Karpas-422 (cell line): ENCODE data around the gene AK5. TPM values are rescaled to one million over a fixed set of nuclear protein-coding genes. Genes with fewer than 3 reads are reported as not detected.
"Not testable (repeated sequence)": the region's sequence is repeated elsewhere in the genome, so short reads cannot be mapped to it uniquely, and the experiment has no call there.

ENCODE experiments used
- DNase-seq: peaks from one replicate; pipeline ENCODE4 v3.0.0-alpha.2; 2015
- H2AFZ ChIP-seq: fragments of 200-600 bp; sonication (generic); 2 replicates; pipeline ENCODE4 v1.6.1; 2014; ENCODE audit warnings: antibody characterized with exemption, low read length, mixed read lengths
- H3K27ac ChIP-seq: fragments of 200-600 bp; sonication (generic); 2 replicates; pipeline ENCODE4 v1.5.1; 2014; ENCODE audit warnings: mild to moderate bottlenecking, low read length, moderate library complexity
- H3K27me3 ChIP-seq: fragments of 200-600 bp; sonication (generic); 2 replicates; pipeline ENCODE4 v1.6.1; 2014; ENCODE audit warnings: low read length, mixed read lengths
- H3K36me3 ChIP-seq: fragments of 200-600 bp; sonication (generic); 2 replicates; pipeline ENCODE4 v1.6.1; 2014; ENCODE audit warnings: low read length, mixed read lengths; ENCODE audit not compliant: insufficient read depth
- H3K4me1 ChIP-seq: fragments of 200-600 bp; sonication (generic); 2 replicates; pipeline ENCODE4 v1.6.1; 2014; ENCODE audit warnings: mild to moderate bottlenecking, low read length, mixed read lengths
- H3K4me2 ChIP-seq: fragments of 200-600 bp; sonication (generic); 2 replicates; pipeline ENCODE4 v1.6.1; 2014; ENCODE audit warnings: low read length, low read depth, mild to moderate bottlenecking; ENCODE audit not compliant: poor library complexity, severe bottlenecking
- H3K4me3 ChIP-seq: fragments of 200-600 bp; sonication (generic); 2 replicates; pipeline ENCODE4 v1.5.1; 2014; ENCODE audit warnings: mild to moderate bottlenecking, antibody characterized with exemption, low read length, mixed read lengths
- H3K79me2 ChIP-seq: fragments of 200-600 bp; sonication (generic); 2 replicates; pipeline ENCODE4 v1.6.1; 2014; ENCODE audit warnings: mild to moderate bottlenecking, low read length, mixed read lengths
- H3K9ac ChIP-seq: fragments of 200-600 bp; sonication (generic); 2 replicates; pipeline ENCODE4 v1.6.0; 2014; ENCODE audit warnings: low read length
- H3K9me2 ChIP-seq: fragments of 200-600 bp; sonication (generic), shearing (Covaris generic); replicated peaks from 2 replicates; pipeline ENCODE4 v1.6.0; 2014; ENCODE audit warnings: mild to moderate bottlenecking, low read length, moderate library complexity; ENCODE audit not compliant: insufficient read depth
- H3K9me3 ChIP-seq: fragments of 300-700, 200-600 bp; sonication (generic); 2 replicates; pipeline ENCODE4 v1.6.1; 2014; ENCODE audit warnings: low read length, mixed read lengths
- H4K20me1 ChIP-seq: fragments of 200-600 bp; sonication (generic); 2 replicates; pipeline ENCODE4 v1.6.1; 2014; ENCODE audit warnings: mild to moderate bottlenecking, antibody characterized with exemption, low read length, low read depth; ENCODE audit not compliant: insufficient read depth
- total RNA-seq: library from RNA; depleted of rRNA; stranded (reverse); fragments of >200 nt; shearing (Covaris generic); gene quantifications from 2 replicates; pipeline ENCODE4 v1.2.3, GENCODE V29; 2014; ENCODE audit warnings: low replicate concordance

AK5 gene
- total RNA-seq, 1 experiment from 2014 or later = not detected

DNA sequence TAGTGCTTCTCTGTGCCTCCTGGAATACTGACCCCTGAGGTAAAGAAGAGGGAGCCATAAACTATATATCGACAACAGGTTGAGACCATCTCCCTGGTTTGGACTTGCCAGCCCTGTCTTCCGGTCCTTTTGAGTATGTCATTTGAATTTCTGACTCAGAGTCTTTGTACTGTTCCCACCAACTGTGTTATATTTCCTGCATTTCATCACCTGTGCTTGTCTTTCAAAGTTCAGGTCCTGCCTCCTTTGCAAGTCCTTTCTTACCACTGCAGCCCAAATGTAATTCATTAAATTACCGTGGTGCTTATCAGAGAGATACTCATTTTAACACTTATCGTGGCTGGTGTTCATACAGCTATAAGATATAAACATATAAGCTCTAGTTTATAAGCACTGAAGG is 10.7 kb downstream of the AK5 start:
- Histone ChIP-seq H3K4me1 (no peaks in the 10 kb centered on the region), H4K20me1 (no peaks in the 10 kb centered on the region), H3K4me3 (no peak overlapping the region), H3K27me3 (no peaks in the 10 kb centered on the region), H3K9me2 (no peaks in the 10 kb centered on the region), H3K27ac (no peak overlapping the region), H3K9ac (no peak overlapping the region), H3K79me2 (no peaks in the 10 kb centered on the region), H3K4me2 (no peak overlapping the region), H2AFZ (no peak overlapping the region), H3K9me3 (no peaks in the 10 kb centered on the region), H3K36me3 (no peaks in the 10 kb centered on the region)
- no peak for DNase-seq

DNA sequence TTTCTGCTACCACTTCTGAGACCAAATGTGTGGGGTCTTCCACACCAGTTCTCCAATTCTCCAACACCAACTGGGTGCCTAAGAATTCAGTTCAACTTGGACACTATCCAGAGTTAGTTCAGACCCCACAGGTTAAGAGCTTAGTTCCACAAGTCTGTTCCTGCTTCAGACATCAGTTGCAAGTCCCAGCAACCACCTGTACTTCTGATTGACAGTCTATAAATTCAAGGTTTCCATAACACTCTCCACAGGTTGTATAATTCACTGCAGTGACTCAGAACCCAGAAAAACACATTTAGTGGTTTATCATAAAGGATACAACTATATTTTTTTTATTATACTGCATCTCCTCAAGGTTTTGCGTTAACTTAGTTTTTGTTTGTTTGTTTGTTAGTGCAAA is 18.7 kb downstream of the AK5 start:
- no peaks in the 10 kb centered on the region for H3K4me1 ChIP-seq
- no peak overlapping the region for H3K9ac ChIP-seq
- no peaks in the 10 kb centered on the region for H3K36me3 ChIP-seq
- no peak for DNase-seq
- H3K79me2 ChIP-seq = no peaks in the 10 kb centered on the region
- no peak overlapping the region for H3K4me3 ChIP-seq
- H2AFZ ChIP-seq = no peak overlapping the region
- H3K27ac ChIP-seq = no peak overlapping the region
- no peaks in the 10 kb centered on the region for H3K27me3 ChIP-seq
- H3K4me2 ChIP-seq = no peak overlapping the region
- H3K9me2 ChIP-seq = no peaks in the 10 kb centered on the region
- no peaks in the 10 kb centered on the region for H4K20me1 ChIP-seq
- H3K9me3 ChIP-seq = no peaks in the 10 kb centered on the region

DNA sequence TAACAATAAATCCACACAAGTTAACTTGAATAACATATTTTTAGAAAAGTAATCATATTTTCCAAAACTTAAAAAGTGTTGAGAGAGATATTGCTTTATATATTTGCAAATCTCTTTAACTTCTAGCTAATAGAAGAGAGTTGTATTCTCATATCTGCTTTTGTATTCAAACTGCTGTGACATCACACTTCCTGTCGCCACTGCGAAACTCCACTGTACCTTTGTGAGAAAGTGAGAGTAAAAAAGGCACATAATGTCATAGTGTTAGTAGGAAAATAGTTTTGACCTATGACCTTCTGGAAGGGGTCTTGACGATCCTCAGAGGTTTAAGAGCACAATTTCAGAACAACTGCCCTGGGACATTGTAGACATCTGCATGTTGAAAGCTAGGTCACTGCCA is 21.6 kb downstream of the AK5 start:
- H3K4me3 ChIP-seq = no peak overlapping the region
- no peaks in the 10 kb centered on the region for H3K27me3 ChIP-seq
- no peak overlapping the region for H2AFZ ChIP-seq
- H3K4me1 ChIP-seq = no peaks in the 10 kb centered on the region
- H3K9ac ChIP-seq = no peak overlapping the region
- H4K20me1 ChIP-seq = no peaks in the 10 kb centered on the region
- no peaks in the 10 kb centered on the region for H3K79me2 ChIP-seq
- H3K4me2 ChIP-seq = no peak overlapping the region
- H3K36me3 ChIP-seq = no peaks in the 10 kb centered on the region
- no peaks in the 10 kb centered on the region for H3K9me2 ChIP-seq
- no peaks in the 10 kb centered on the region for H3K9me3 ChIP-seq
- DNase-seq = no peak
- H3K27ac ChIP-seq = no peak overlapping the region

DNA sequence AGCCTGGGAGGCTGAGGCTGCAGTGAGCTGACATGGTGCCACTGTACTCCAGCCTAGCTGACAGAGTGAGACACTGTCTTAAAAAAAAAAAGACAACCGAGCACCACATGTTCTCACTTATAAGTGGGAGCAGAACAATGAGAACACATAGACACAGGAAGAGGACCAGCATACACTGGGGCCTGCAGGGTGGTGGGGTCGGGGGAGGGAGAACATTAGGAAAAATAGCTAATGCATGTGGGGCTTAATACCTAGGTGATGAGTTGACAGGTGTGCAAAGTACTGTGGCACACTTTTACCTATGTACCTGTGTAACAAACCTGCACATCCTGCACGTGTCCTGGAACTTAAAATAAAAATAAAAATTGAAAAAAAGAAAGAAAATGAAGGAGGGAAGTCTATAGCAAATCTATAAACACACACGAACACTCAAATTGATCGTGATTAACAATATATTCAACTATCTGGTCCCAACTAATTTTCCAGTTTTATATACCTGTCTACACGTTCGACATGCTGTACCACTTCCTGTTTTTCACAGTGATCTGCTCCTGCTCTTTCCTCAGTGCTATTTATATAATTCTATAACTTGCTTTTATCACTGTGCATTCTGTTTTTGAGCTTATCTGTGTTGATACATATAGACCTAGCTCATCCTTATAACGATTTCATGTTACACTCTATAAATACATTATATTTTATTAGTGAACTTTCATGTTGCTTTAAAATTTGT is 27.2 kb downstream of the AK5 start:
- H3K9me2 ChIP-seq = no peaks in the 10 kb centered on the region
- no peak for DNase-seq
- H3K27me3 ChIP-seq = no peaks in the 10 kb centered on the region
- no peak overlapping the region for H2AFZ ChIP-seq
- H3K9ac ChIP-seq = no peak overlapping the region
- peaks cover 5% of the 10 kb centered on the region; the same call in 1 of the 2 replicates for H3K4me1 ChIP-seq
- no peaks in the 10 kb centered on the region for H4K20me1 ChIP-seq
- H3K9me3 ChIP-seq = no peaks in the 10 kb centered on the region
- no peaks in the 10 kb centered on the region for H3K79me2 ChIP-seq
- H3K4me2 ChIP-seq = no peak overlapping the region
- no peak overlapping the region for H3K4me3 ChIP-seq
- H3K27ac ChIP-seq = no peak overlapping the region
- H3K36me3 ChIP-seq = no peaks in the 10 kb centered on the region

DNA sequence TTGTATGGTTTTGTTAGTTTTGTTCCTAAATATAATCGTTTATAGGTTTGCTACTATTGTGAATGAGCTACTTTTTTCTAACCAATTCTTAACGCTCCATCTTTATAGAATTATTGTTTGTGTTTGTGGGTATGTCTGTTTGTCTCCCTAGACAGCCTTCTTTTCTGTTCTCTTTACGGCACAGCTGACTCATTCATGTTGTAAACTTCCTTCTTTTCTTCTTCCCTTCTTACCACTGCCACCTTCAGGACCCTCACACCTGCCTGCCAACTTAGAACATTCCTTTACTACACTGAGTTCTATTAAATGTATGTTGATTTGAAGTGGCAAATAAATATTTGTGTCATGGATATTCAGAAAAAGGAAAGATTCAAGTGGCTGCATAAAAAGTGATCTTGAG is 29.1 kb downstream of the AK5 start:
- no peak overlapping the region for H2AFZ ChIP-seq
- H3K4me1 ChIP-seq = peaks cover 5% of the 10 kb centered on the region; the same call in 1 of the 2 replicates
- DNase-seq = no peak
- no peak overlapping the region for H3K4me2 ChIP-seq
- no peak overlapping the region for H3K4me3 ChIP-seq
- H3K27ac ChIP-seq = no peak overlapping the region
- no peaks in the 10 kb centered on the region for H3K9me2 ChIP-seq
- no peaks in the 10 kb centered on the region for H3K27me3 ChIP-seq
- H3K36me3 ChIP-seq = no peaks in the 10 kb centered on the region
- H3K9me3 ChIP-seq = no peaks in the 10 kb centered on the region
- H4K20me1 ChIP-seq = no peaks in the 10 kb centered on the region
- no peak overlapping the region for H3K9ac ChIP-seq
- H3K79me2 ChIP-seq = no peaks in the 10 kb centered on the region

DNA sequence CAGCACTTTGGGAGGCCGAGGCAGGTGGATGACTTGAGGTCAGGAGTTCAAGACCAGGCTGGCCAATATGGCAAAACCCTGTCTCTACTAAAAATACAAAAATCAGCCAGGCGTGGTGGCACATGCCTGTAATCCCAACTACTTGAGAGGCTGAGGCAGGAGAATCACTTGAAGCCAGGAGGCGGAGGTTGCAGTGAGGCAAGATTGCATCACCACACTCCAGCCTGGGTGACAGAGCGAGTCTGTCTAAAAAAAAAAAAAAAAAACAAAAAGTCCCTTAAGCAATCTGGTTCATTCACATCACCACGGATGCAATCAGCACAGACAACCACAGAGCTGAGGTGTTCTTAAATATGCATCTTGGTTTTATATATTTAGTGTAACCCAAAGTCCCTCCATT is 30.5 kb downstream of the AK5 start:
- not testable (repeated sequence) for H3K27ac ChIP-seq, H3K9ac ChIP-seq, H2AFZ ChIP-seq, H3K9me3 ChIP-seq, H3K9me2 ChIP-seq, H3K4me3 ChIP-seq, H3K79me2 ChIP-seq, H3K27me3 ChIP-seq, H3K4me2 ChIP-seq, H3K36me3 ChIP-seq, H3K4me1 ChIP-seq, H4K20me1 ChIP-seq, DNase-seq

DNA sequence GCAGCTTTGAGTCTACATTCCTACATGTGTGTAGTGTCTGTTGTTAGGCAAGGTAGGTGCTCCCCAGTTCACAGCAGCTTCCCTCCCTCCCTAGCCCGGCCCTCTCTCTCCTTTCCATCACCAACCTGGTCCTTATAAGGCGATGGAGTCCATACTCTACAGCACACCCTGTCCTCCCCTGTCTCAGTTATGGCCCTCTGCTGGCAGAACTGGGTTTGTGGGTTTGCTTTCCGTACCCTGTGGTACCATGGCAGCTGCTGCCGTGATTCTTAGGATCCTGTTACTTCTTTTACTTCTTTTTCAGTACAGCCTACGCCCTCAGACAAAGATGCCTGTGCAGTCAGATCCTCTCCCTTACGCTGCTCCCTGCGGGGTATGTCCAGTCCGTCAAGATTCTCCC is 31.7 kb downstream of the AK5 start:
- Histone ChIP-seq H3K9me2 (no peaks in the 10 kb centered on the region), H3K27ac (no peak overlapping the region), H3K36me3 (no peaks in the 10 kb centered on the region), H3K9ac (no peak overlapping the region), H3K4me2 (peak overlapping the region; percentile 48), H2AFZ (peak overlapping the region; percentile 58; the same call in 1 of the 2 replicates), H3K27me3 (0 out of 2 replicates have a peak, but pooled peaks cover 3% of the 10 kb centered on the region), H3K79me2 (no peaks in the 10 kb centered on the region), H3K9me3 (no peaks in the 10 kb centered on the region), H3K4me3 (no peak overlapping the region), H4K20me1 (no peaks in the 10 kb centered on the region), H3K4me1 (peaks cover 5% of the 10 kb centered on the region; the same call in 1 of the 2 replicates)
- DNase-seq = peak; percentile 72

DNA sequence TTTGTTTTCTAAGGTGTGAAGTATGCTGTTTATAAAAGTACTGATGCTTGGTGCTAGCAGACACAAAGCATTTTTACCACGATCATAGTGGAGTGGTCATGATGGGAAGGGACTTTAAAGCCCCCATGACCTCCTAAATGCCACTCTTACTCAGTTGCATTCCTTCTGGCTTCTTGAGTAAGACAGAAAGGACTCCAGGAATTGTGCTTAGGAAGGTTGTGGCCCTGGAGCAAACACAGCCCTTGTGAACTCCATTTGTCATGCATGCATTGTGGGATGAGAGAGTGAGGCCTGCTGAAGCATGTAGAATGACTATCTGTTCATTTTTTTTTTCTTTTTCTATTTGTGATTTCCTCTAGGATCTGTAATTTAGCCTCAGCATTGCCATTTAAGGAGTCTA is 34.2 kb downstream of the AK5 start:
- Histone ChIP-seq H3K9me2 (no peaks in the 10 kb centered on the region), H3K27me3 (0 out of 2 replicates have a peak, but pooled peaks cover 3% of the 10 kb centered on the region), H3K9me3 (no peaks in the 10 kb centered on the region), H3K4me2 (no peak overlapping the region), H4K20me1 (no peaks in the 10 kb centered on the region), H3K9ac (no peak overlapping the region), H3K4me3 (no peak overlapping the region), H3K4me1 (peaks cover 5% of the 10 kb centered on the region; the same call in 1 of the 2 replicates), H3K36me3 (no peaks in the 10 kb centered on the region), H3K79me2 (no peaks in the 10 kb centered on the region), H3K27ac (no peak overlapping the region), H2AFZ (no peak overlapping the region)
- DNase-seq = no peak
